Measurements from ENCODE around the gene ADGRB3. TPM values are rescaled to one million over a fixed set of nuclear protein-coding genes. Genes with fewer than 3 reads are reported as not detected.

The ADGRB3 gene
- total RNA-seq, 1 donor from 2014 or later, result 14.9 TPM

GRCh38 chr6:69305456-69305855 lies 670.4 kb downstream of the ADGRB3 start:
- no peak for DNase-seq (ENCODE audit: low spot score in 2 of 2, unreplicated experiment in 2 of 2)
- peaks cover 5% of the 10 kb centered on the region for H3K27me3 Mint-ChIP-seq (ENCODE audit: low read depth)
- no peak overlapping the region for H3K27ac Mint-ChIP-seq
- H3K4me3 Mint-ChIP-seq, result no peak overlapping the region
- TF ChIP-seq CTCF (IDR thresholded peaks at IDR 0.05; ENCODE audit: unreplicated experiment), result no peak
- peaks cover 8% of the 10 kb centered on the region for H3K9me3 Mint-ChIP-seq
- no peaks in the 10 kb centered on the region for H3K36me3 Mint-ChIP-seq
- H3K4me1 Mint-ChIP-seq, result no peaks in the 10 kb centered on the region

- Mint-ChIP-seq H3K9me3 (peaks cover 8% of the 10 kb centered on the region), H3K27me3 (ENCODE audit: low read depth) (no peaks in the 10 kb centered on the region), H3K36me3 (no peaks in the 10 kb centered on the region), H3K27ac (no peak overlapping the region), H3K4me1 (no peaks in the 10 kb centered on the region), H3K4me3 (no peak overlapping the region)
- no peak for TF ChIP-seq CTCF (IDR thresholded peaks at IDR 0.05; ENCODE audit: unreplicated experiment)
- no peak for DNase-seq (ENCODE audit: low spot score in 2 of 2, unreplicated experiment in 2 of 2)
Observed at GRCh38 chr6:69308584-69308983, 673.5 kb downstream of the ADGRB3 start.

- Mint-ChIP-seq H3K4me1 (no peaks in the 10 kb centered on the region), H3K4me3 (no peak overlapping the region), H3K36me3 (no peaks in the 10 kb centered on the region), H3K9me3 (peaks cover 8% of the 10 kb centered on the region), H3K27ac (no peak overlapping the region), H3K27me3 (ENCODE audit: low read depth) (no peaks in the 10 kb centered on the region)
- no peak for TF ChIP-seq CTCF (IDR thresholded peaks at IDR 0.05; ENCODE audit: unreplicated experiment)
- DNase-seq (ENCODE audit: low spot score in 2 of 2, unreplicated experiment in 2 of 2), result no peak
Observed at GRCh38 chr6:69311888-69312287, 676.8 kb downstream of the ADGRB3 start.

GRCh38 chr6:69314001-69314400 lies 678.9 kb downstream of the ADGRB3 start:
- Mint-ChIP-seq H3K27me3 (ENCODE audit: low read depth) (no peaks in the 10 kb centered on the region), H3K27ac (no peak overlapping the region), H3K4me1 (no peaks in the 10 kb centered on the region), H3K9me3 (no peaks in the 10 kb centered on the region), H3K36me3 (no peaks in the 10 kb centered on the region), H3K4me3 (no peak overlapping the region)
- no peak for DNase-seq (ENCODE audit: low spot score in 2 of 2, unreplicated experiment in 2 of 2)
- TF ChIP-seq CTCF (IDR thresholded peaks at IDR 0.05; ENCODE audit: unreplicated experiment), result no peak

GRCh38 chr6:69314531-69314930 lies 679.4 kb downstream of the ADGRB3 start:
- Mint-ChIP-seq H3K4me3 (no peak overlapping the region), H3K27ac (no peak overlapping the region), H3K27me3 (ENCODE audit: low read depth) (no peaks in the 10 kb centered on the region), H3K9me3 (no peaks in the 10 kb centered on the region), H3K4me1 (no peaks in the 10 kb centered on the region), H3K36me3 (no peaks in the 10 kb centered on the region)
- no peak for DNase-seq (ENCODE audit: low spot score in 2 of 2, unreplicated experiment in 2 of 2)
- TF ChIP-seq CTCF (IDR thresholded peaks at IDR 0.05; ENCODE audit: unreplicated experiment), result no peak

- Mint-ChIP-seq H3K27me3 (ENCODE audit: low read depth) (no peaks in the 10 kb centered on the region), H3K4me1 (no peaks in the 10 kb centered on the region), H3K4me3 (no peak overlapping the region), H3K27ac (no peak overlapping the region), H3K36me3 (no peaks in the 10 kb centered on the region), H3K9me3 (no peaks in the 10 kb centered on the region)
- no peak for DNase-seq (ENCODE audit: low spot score in 2 of 2, unreplicated experiment in 2 of 2)
- no peak for TF ChIP-seq CTCF (IDR thresholded peaks at IDR 0.05; ENCODE audit: unreplicated experiment)
Observed at GRCh38 chr6:69331886-69332285, 696.8 kb downstream of the ADGRB3 start.

All from mesothelial cell of epicardium (in vitro differentiated cells).